HG02970 (cell line): ENCODE measurements around the gene ZNF763.
"Not testable (repeated sequence)": the region's sequence is repeated elsewhere in the genome, so short reads cannot be mapped to it uniquely, and the experiment has no call there.

ENCODE experiments used
- ATAC-seq: cut with Tn5 transposase; IDR thresholded peaks from one replicate; pipeline ENCODE4 v1.9.1; 2021; ENCODE audit warnings: mild to moderate bottlenecking, moderate library complexity, moderate number of reproducible peaks; ENCODE audit not compliant: unreplicated experiment, low FRiP score

ZNF763 gene

DNA sequence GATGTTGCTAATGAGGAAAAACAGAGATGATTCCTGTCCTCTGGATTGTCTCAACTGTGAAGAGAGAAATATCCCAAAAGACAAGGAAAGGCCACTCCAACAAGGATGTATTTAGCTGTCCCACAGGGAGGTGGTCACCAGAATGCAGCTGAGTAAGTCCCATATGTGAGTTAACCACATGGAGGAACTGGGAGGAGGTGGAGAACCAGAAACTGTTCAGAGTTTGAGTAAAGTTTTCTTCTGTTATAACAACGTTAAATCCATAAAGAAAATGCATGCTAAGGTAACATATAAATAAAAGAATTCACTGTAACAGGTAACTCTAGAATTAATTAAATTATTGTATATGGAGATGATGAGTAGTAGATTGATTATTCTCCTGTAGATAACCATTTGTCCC is 5.3 kb downstream of the ZNF763 start:
- no peak for ATAC-seq

GRCh38 chr19:11971041-11971440 is 6.2 kb downstream of the ZNF763 start:
- ATAC-seq: no peak

DNA sequence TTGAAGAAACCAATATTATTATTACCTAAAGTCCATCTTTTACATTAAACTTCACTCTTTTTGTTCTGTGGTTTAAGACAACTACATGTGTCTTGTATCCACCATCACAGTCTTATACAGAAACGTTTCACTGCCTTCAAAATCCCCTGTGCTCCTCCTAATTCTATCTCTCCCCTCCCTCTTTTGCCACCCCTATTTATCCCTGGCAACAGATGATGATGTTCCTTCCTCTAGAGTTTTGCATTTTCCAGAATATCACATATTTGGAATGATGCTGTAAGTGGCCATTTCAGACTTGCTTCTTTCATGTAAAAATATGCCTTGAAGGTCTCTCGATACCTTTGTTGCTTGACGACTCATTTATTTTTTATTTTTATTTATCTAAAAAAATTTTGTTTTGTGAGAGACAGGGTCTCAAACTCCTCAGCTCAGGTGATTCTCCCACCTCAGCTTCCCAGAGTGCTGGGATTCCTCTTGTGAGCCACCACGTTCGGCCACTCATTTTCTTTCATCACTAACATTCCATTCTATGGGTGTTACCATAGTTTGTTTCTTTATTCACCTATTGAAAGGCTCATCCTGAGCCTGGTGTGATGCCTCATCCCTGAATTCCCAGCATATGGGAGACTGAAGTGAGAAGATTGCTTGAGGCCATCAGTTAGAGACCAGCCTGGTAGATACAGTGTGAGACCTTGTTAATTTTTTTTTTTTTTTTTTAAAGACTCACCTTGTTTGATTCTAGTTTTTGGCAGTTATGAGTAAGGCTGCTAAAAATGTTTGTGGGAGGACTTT is 8.4 kb downstream of the ZNF763 start:
- ATAC-seq: no peak

GRCh38 chr19:11978492-11979100 is 13.8 kb downstream of the ZNF763 start:
- ATAC-seq: no peak

- ATAC-seq: no peak
Observed at GRCh38 chr19:11979527-11979926, 14.7 kb downstream of the ZNF763 start.

- no peak for ATAC-seq
Observed at GRCh38 chr19:11982526-11982925, 17.7 kb downstream of the ZNF763 start.

DNA sequence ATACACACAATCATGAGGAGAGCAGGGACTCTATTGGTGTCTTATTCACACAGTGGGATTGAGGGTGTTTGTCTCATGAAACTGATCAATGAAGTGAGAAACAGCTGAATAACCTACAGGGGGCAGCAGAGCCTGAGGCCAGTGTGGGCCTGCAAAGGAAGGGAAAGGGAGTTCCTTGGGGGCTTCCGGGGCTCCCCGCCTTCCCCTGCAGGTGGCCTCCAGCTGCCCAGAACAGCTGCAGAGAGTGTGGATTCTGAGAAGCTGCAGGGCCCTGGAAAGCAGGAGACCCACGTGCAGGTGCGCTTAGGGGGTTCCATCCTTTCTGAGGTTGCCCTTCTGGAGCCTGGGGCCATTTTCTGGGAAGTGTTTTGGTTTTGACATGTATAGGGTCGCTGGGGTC is 20.1 kb downstream of the ZNF763 start:
- ATAC-seq: no peak

GRCh38 chr19:11986754-11987153 is 21.9 kb downstream of the ZNF763 start:
- no peak for ATAC-seq

DNA sequence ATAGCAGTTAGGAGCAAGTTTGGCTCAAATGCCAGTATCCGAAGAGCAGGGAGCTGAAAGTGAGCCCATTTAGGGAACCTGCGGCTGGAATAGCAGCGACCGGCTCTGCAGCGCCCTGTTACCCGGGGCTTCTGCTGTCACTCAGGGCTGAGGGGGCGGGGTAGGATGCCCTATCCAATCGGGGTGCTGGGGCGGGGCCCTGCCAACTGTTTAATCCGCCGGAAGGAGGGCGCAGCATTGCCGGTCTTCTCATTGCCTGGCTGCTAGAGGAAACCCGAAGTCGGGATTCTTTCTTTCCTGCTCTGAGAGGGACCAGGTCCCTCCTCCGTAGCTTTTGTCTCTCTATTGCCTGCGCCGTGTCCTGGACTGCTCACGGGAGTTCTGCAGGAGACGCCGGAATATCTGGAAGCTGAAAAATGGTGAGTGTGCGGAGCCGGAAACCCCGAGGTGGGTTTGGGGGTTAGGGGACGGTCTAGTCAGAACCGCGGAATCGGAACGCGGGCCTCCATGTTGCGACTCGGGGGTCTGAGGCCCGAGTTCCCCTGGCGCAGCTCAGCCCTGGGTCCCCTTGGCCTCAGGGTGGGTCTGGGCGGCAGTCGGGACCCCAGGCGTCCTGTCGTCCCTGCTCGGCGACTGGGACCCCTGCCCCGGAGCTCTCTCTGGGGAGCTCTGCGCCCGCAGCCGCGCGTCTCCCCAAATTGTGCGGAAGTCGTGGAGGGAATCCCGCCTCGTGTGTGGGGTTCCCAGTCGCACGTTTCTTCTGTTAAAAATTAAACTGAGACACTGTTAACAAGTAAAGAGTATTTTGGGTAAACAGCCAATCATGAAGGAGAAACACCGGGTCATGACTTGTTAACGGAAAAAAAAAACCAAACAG is 22.8 kb downstream of the ZNF763 start:
- ATAC-seq: peak; percentile 64

DNA sequence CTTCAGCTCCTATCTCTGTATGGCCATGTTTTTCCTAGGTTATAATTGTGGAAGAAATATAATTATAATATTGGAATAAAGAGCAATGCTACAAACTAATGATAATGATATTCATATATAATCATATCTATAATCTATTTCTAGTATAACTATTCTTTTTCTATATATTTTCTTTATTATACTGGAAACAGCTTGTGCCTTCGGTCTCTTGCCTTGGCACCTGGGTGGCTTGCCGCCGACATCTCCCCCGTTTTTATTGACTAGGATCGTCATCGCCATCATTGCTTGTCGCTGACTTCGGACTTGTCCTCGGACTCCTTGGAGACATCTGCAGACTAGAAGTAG is 24.2 kb downstream of the ZNF763 start:
- no peak for ATAC-seq

GRCh38 chr19:11991921-11992320 is 27.1 kb downstream of the ZNF763 start:
- ATAC-seq: not testable (repeated sequence)

DNA sequence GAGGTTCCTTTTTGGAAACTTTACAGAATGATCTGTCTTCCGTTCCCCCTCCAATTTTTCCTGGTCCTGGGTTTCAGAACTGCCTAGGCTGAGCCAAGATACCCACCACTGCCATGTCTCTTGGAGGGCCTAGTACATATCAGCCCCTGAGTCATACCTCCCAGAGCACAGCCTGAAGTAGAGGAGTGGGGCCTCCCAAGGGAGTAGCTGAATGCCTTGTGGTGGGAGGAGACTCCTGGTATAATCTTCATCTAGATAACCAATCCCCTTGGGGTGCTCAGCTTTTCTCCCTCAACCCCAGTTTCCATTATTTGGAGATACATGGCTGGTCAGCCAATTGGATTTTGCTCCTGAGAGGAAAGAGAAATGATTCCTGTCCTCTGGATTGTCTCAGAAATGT is 30.3 kb downstream of the ZNF763 start:
- no peak for ATAC-seq

DNA sequence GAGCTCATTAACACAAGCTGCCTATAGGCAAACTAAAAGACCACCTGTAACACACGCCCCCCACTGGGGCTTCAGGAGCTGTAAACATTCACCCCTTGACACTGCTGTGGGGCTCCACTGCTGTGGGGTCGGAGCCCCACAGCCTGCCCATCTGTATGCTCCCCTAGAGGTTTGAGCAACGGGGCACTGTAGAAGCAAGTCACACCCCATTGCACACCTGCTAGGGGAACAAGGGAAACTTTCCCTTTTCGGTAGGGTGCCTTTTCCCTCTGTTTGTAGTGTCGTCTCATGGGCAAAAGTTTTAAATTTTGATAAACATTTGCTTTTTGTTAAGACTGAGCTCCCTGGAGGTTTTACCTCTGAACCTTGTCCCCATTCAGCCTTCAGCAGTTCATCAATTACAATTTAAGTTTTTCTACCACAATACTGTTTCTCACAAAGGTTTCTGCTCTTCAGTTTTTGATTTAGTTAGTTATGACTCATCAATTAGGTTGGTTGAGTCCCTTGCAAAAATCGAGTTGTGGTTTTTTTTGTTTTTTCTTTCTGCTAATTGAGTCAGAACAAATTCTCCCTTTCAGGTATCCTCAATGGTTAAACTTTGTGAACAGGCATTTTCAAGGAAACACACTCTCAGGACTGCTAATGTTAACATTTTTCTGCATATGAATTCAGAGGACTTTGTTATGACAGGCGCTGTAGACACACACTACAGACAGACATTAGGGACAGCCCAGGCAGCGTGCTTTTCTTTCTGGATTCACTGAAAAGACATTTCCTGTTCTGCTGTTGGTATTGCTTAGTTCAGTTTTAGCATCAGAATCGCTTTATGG is 35.5 kb downstream of the ZNF763 start:
- peak; percentile 53 for ATAC-seq

DNA sequence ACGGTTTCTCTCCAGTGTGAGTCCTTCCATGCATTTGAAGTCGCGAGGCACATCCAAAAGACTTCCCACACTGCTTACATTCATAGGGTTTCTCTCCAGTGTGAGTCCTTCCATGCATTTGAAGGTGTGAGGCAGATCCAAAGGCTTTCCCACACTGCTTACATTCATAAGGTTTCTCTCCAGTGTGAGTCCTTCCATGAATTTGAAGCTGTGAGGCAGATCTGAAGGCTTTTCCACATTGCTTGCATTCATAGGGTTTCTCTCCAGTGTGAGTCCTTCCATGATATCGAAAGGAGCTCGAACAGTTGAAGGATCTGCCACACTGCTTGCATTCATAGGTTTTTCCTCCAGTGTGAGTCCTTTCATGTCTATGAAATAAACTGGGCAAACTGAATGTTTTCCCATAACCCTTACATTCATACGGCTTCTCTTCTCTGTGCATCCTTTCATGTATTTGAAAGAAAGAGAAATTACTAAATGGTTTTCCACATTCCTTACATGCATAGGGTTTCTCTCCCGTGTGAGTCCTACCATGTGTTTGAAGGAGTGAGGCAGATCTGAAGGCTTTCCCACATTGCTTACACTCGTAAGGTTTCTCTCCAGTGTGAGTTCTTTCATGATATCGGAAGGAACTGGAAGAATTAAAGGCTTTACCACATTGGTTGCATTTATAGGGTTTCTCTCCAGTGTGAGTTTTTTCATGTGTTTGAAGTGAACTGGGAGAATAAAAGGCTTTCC is 50.3 kb downstream of the ZNF763 start:
- ATAC-seq: no peak

DNA sequence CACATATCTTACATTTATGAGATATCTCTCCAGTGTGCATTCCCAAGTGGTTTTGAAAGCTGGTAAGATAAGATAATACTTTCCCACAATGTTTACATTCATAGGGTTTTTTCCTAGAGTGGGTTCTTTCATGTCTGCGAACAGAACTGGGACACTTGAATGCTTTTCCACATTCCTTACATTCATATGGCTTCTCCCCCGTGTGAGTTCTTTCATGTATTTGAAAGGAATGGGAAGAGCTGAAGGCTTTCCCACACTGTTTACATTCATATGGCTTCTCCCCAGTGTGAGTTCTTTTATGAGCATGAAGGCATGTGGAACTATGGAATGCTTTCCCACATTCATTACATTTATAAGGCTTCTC is 50.9 kb downstream of the ZNF763 start:
- no peak for ATAC-seq
